Suprapubic skin (tissue), 4 donors: ENCODE results near the gene UCK1.

Experiments
- CTCF ChIP-seq, 2 donors: fragments of 200-600 bp in 1 of 2; fragments of 450-650 bp in 1 of 2; sonication (generic) in 1 of 2; IDR thresholded peaks; one replicate each; pipeline ENCODE4 v1.5.1; 2016 to 2019; ENCODE audit warnings: antibody characterized with exemption in 2 of 2, mild to moderate bottlenecking in 1 of 2, moderate library complexity in 1 of 2
- EP300 ChIP-seq: sonication (generic); formaldehyde crosslinking; IDR thresholded peaks from one replicate; pipeline ENCODE4 v1.6.1; 2017; ENCODE audit warnings: antibody characterized with exemption
- POLR2A ChIP-seq, 2 donors: fragments of 450-650 bp; IDR thresholded peaks; one replicate each; pipeline ENCODE4 v1.6.1; 2017; ENCODE audit warnings: antibody characterized with exemption in 2 of 2, mild to moderate bottlenecking in 2 of 2, moderate library complexity in 2 of 2
- POLR2AphosphoS5 ChIP-seq, 3 donors: sonication (generic); formaldehyde crosslinking; IDR thresholded peaks; one replicate each; pipeline ENCODE4 v1.6.1; 2017; ENCODE audit warnings: antibody characterized with exemption in 3 of 3

GRCh38 chr9:131477367-131477766 is 53.7 kb downstream of the UCK1 start:
- TF ChIP-seq CTCF (IDR thresholded peaks at IDR 0.05) = no peak
- no peak for TF ChIP-seq POLR2A (IDR thresholded peaks at IDR 0.05)
- no peak for TF ChIP-seq POLR2AphosphoS5 (IDR thresholded peaks at IDR 0.05)
- TF ChIP-seq EP300 = no peak
